ENCODE data around the gene TOLLIP.
"Not testable (repeated sequence)": the region's sequence is repeated elsewhere in the genome, so short reads cannot be mapped to it uniquely, and the experiment has no call there.

TOLLIP gene

GRCh38 chr11:1250411-1250810 is 59.0 kb downstream of the TOLLIP start:
- H3K36me3 ChIP-seq (ENCODE audit: control insufficient read depth, insufficient read depth, low read length); H4K8ac ChIP-seq (ENCODE audit: low read depth, low read length); H3K9ac ChIP-seq (ENCODE audit: low read length); H3K79me1 ChIP-seq (ENCODE audit: low read length); H3K4ac ChIP-seq (ENCODE audit: low read depth, low read length); H3K27me3 ChIP-seq (ENCODE audit: insufficient read depth, low read length, poor library complexity); H3K27ac ChIP-seq (ENCODE audit: low read depth, low read length); H3K79me2 ChIP-seq (ENCODE audit: control insufficient read depth, insufficient read depth, low read length); H3K4me2 ChIP-seq (ENCODE audit: low read length); H3K18ac ChIP-seq (ENCODE audit: low read length); H3K4me1 ChIP-seq (ENCODE audit: control insufficient read depth, low read depth, low read length); H2AK5ac ChIP-seq (ENCODE audit: low read length); H2BK5ac ChIP-seq (ENCODE audit: low read length); H3K23ac ChIP-seq (ENCODE audit: low read length); H4K5ac ChIP-seq (ENCODE audit: low read length); H3K4me3 ChIP-seq (ENCODE audit: low read length); H3K56ac ChIP-seq (ENCODE audit: low read length); H2BK15ac ChIP-seq (replicated peaks; ENCODE audit: low read depth); DNase-seq; H2BK120ac ChIP-seq (ENCODE audit: low read depth, low read length): not testable (repeated sequence)
- WGBS (ENCODE audit: extremely low coverage, insufficient coverage, low lambda C conversion rate) = no CpG with 5 or more reads among the region's 12 CpGs

GRCh38 chr11:1248951-1249350 is 60.5 kb downstream of the TOLLIP start:
- H3K23ac ChIP-seq (ENCODE audit: low read length); H2BK5ac ChIP-seq (ENCODE audit: low read length); H2BK120ac ChIP-seq (ENCODE audit: low read depth, low read length); H4K8ac ChIP-seq (ENCODE audit: low read depth, low read length); H3K36me3 ChIP-seq (ENCODE audit: control insufficient read depth, insufficient read depth, low read length); H3K79me1 ChIP-seq (ENCODE audit: low read length); DNase-seq; H3K79me2 ChIP-seq (ENCODE audit: control insufficient read depth, insufficient read depth, low read length); H3K4me2 ChIP-seq (ENCODE audit: low read length); H4K5ac ChIP-seq (ENCODE audit: low read length); H2BK15ac ChIP-seq (replicated peaks; ENCODE audit: low read depth); H3K56ac ChIP-seq (ENCODE audit: low read length); H3K4ac ChIP-seq (ENCODE audit: low read depth, low read length); H3K4me3 ChIP-seq (ENCODE audit: low read length); H2AK5ac ChIP-seq (ENCODE audit: low read length); H3K27ac ChIP-seq (ENCODE audit: low read depth, low read length); H3K4me1 ChIP-seq (ENCODE audit: control insufficient read depth, low read depth, low read length); H3K27me3 ChIP-seq (ENCODE audit: insufficient read depth, low read length, poor library complexity); H3K9ac ChIP-seq (ENCODE audit: low read length); H3K18ac ChIP-seq (ENCODE audit: low read length): not testable (repeated sequence)
- no CpG with 5 or more reads among the region's 18 CpGs for WGBS (ENCODE audit: extremely low coverage, insufficient coverage, low lambda C conversion rate)

GRCh38 chr11:1247026-1247425 is 62.4 kb downstream of the TOLLIP start:
- not testable (repeated sequence) for H3K27me3 ChIP-seq (ENCODE audit: insufficient read depth, low read length, poor library complexity); H3K9ac ChIP-seq (ENCODE audit: low read length); H3K18ac ChIP-seq (ENCODE audit: low read length); DNase-seq; H3K56ac ChIP-seq (ENCODE audit: low read length); H2BK120ac ChIP-seq (ENCODE audit: low read depth, low read length); H4K5ac ChIP-seq (ENCODE audit: low read length); H4K8ac ChIP-seq (ENCODE audit: low read depth, low read length); H2BK5ac ChIP-seq (ENCODE audit: low read length); H3K79me2 ChIP-seq (ENCODE audit: control insufficient read depth, insufficient read depth, low read length); H3K4me2 ChIP-seq (ENCODE audit: low read length); H3K4me3 ChIP-seq (ENCODE audit: low read length); H3K27ac ChIP-seq (ENCODE audit: low read depth, low read length); H3K79me1 ChIP-seq (ENCODE audit: low read length); H3K4ac ChIP-seq (ENCODE audit: low read depth, low read length); H2AK5ac ChIP-seq (ENCODE audit: low read length); H3K36me3 ChIP-seq (ENCODE audit: control insufficient read depth, insufficient read depth, low read length); H3K23ac ChIP-seq (ENCODE audit: low read length); H3K4me1 ChIP-seq (ENCODE audit: control insufficient read depth, low read depth, low read length); H2BK15ac ChIP-seq (replicated peaks; ENCODE audit: low read depth)
- no CpG with 5 or more reads among the region's 14 CpGs for WGBS (ENCODE audit: extremely low coverage, insufficient coverage, low lambda C conversion rate)

- WGBS (ENCODE audit: extremely low coverage, insufficient coverage, low lambda C conversion rate) = no CpG with 5 or more reads among the region's 14 CpGs
- not testable (repeated sequence) for H3K18ac ChIP-seq (ENCODE audit: low read length); H3K4me2 ChIP-seq (ENCODE audit: low read length); H3K4ac ChIP-seq (ENCODE audit: low read depth, low read length); H2BK15ac ChIP-seq (replicated peaks; ENCODE audit: low read depth); H4K8ac ChIP-seq (ENCODE audit: low read depth, low read length); H2BK120ac ChIP-seq (ENCODE audit: low read depth, low read length); H3K27ac ChIP-seq (ENCODE audit: low read depth, low read length); H3K56ac ChIP-seq (ENCODE audit: low read length); H4K5ac ChIP-seq (ENCODE audit: low read length); H3K36me3 ChIP-seq (ENCODE audit: control insufficient read depth, insufficient read depth, low read length); H2AK5ac ChIP-seq (ENCODE audit: low read length); H3K4me1 ChIP-seq (ENCODE audit: control insufficient read depth, low read depth, low read length); H3K9ac ChIP-seq (ENCODE audit: low read length); DNase-seq; H2BK5ac ChIP-seq (ENCODE audit: low read length); H3K4me3 ChIP-seq (ENCODE audit: low read length); H3K23ac ChIP-seq (ENCODE audit: low read length); H3K27me3 ChIP-seq (ENCODE audit: insufficient read depth, low read length, poor library complexity); H3K79me1 ChIP-seq (ENCODE audit: low read length); H3K79me2 ChIP-seq (ENCODE audit: control insufficient read depth, insufficient read depth, low read length)
Observed at GRCh38 chr11:1246301-1246700, 63.1 kb downstream of the TOLLIP start.

- not testable (repeated sequence) for H3K56ac ChIP-seq (ENCODE audit: low read length); H3K79me2 ChIP-seq (ENCODE audit: control insufficient read depth, insufficient read depth, low read length); H3K9ac ChIP-seq (ENCODE audit: low read length); H3K4me2 ChIP-seq (ENCODE audit: low read length); H2BK15ac ChIP-seq (replicated peaks; ENCODE audit: low read depth); H2BK5ac ChIP-seq (ENCODE audit: low read length); H2BK120ac ChIP-seq (ENCODE audit: low read depth, low read length); H2AK5ac ChIP-seq (ENCODE audit: low read length); H3K27me3 ChIP-seq (ENCODE audit: insufficient read depth, low read length, poor library complexity); H3K27ac ChIP-seq (ENCODE audit: low read depth, low read length); H3K79me1 ChIP-seq (ENCODE audit: low read length); H3K4ac ChIP-seq (ENCODE audit: low read depth, low read length); H3K36me3 ChIP-seq (ENCODE audit: control insufficient read depth, insufficient read depth, low read length); H4K5ac ChIP-seq (ENCODE audit: low read length); H3K18ac ChIP-seq (ENCODE audit: low read length); H4K8ac ChIP-seq (ENCODE audit: low read depth, low read length); H3K4me1 ChIP-seq (ENCODE audit: control insufficient read depth, low read depth, low read length); H3K23ac ChIP-seq (ENCODE audit: low read length); DNase-seq; H3K4me3 ChIP-seq (ENCODE audit: low read length)
- no CpG with 5 or more reads among the region's 14 CpGs for WGBS (ENCODE audit: extremely low coverage, insufficient coverage, low lambda C conversion rate)
Observed at GRCh38 chr11:1245717-1246116, 63.7 kb downstream of the TOLLIP start.

- not testable (repeated sequence) for H3K9ac ChIP-seq (ENCODE audit: low read length); H2AK5ac ChIP-seq (ENCODE audit: low read length); H3K27me3 ChIP-seq (ENCODE audit: insufficient read depth, low read length, poor library complexity); H4K8ac ChIP-seq (ENCODE audit: low read depth, low read length); H3K4ac ChIP-seq (ENCODE audit: low read depth, low read length); H4K5ac ChIP-seq (ENCODE audit: low read length); H3K4me3 ChIP-seq (ENCODE audit: low read length); H3K18ac ChIP-seq (ENCODE audit: low read length); DNase-seq; H2BK15ac ChIP-seq (replicated peaks; ENCODE audit: low read depth); H3K56ac ChIP-seq (ENCODE audit: low read length); H3K36me3 ChIP-seq (ENCODE audit: control insufficient read depth, insufficient read depth, low read length); H3K27ac ChIP-seq (ENCODE audit: low read depth, low read length); H3K79me1 ChIP-seq (ENCODE audit: low read length); H2BK5ac ChIP-seq (ENCODE audit: low read length); H3K23ac ChIP-seq (ENCODE audit: low read length); H2BK120ac ChIP-seq (ENCODE audit: low read depth, low read length); H3K79me2 ChIP-seq (ENCODE audit: control insufficient read depth, insufficient read depth, low read length); H3K4me1 ChIP-seq (ENCODE audit: control insufficient read depth, low read depth, low read length); H3K4me2 ChIP-seq (ENCODE audit: low read length)
- WGBS (ENCODE audit: extremely low coverage, insufficient coverage, low lambda C conversion rate) = no CpG with 5 or more reads among the region's 9 CpGs
Observed at GRCh38 chr11:1244557-1244956, 64.9 kb downstream of the TOLLIP start.

Data from mesendoderm (in vitro differentiated cells).